ENCODE data around the gene SEC14L2.
A peak's percentile ranks its signal among the peaks of the same experiment; 100 is the strongest.
"Not testable (repeated sequence)": the region's sequence is repeated elsewhere in the genome, so short reads cannot be mapped to it uniquely, and the experiment has no call there.

SEC14L2 gene

DNA sequence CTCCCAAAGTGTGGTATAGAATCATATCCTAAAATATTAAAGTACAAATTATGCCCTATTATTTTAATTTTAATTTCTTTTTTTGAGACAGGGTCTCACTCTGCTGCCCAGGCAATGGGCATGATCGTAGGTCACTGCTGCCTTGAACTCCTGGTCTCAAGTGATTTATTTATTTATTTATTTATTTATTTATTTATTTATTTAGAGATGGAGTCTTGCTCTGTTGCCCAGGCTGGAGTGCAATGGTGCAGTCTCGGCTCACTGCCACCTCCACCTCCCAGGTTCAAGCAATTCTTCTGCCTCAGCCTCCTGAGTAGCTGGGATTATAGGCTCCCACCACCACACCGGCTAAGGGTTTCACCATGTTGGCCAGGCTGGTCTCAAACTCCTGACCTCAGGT, 4.2 kb downstream of the SEC14L2 start:
- FAIRE-seq; DNase-seq (ENCODE audit: extremely low spot score, insufficient read length, low read depth): not testable (repeated sequence)

DNA sequence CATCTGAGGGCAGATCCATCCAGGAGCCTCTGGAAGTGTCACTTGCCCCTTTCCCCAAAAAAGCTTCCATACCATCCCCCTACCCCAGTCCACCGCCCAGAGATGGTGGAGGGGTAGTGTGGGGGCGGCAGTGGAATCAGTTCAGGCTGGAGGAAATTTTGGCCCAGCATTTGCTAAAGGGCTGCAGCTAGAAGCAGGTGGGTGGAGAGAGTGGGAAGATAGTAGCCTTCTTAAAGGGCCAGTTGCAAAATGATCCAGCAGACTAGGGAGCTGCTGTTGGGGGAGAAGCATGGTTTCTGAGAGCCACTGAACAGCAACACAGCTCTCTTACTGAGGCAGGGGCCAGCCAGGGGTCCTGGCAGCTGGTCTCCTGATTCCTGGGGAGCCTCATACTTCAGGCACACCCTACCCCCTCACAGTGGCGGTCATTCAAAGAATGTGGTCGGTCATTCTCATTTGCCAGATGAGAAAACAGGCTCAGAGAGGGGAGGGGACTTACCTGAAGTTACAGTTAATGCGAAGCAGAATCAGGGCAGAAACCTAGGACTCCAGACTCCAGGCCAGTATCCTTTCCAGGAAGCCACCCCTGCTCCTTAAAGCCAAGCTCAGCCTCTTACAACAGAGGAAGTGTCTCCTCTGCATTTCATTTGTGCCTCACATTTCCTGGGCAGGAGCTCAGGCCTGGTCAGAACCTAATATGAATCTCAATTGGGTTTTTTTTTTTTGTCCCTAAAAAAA, 5.4 kb downstream of the SEC14L2 start:
- no peak for DNase-seq (ENCODE audit: extremely low spot score, insufficient read length, low read depth)
- FAIRE-seq: no peak

DNA sequence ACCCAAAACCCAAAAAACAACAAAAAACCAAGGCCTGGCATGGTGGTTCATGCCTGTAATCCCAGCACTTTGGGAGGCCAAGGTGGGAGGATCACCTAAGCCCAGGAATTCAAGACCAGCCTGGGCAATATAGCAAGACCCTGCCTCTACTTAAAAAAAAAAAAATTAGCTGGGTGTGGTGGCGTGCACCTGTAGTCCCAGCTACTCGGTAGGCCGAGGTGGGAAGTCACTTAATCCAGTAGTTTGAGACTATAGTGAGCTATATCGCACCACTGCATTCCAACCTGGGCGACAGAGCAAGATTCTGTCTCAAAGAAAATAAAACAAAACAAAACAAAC, 5.9 kb downstream of the SEC14L2 start:
- not testable (repeated sequence) for FAIRE-seq; DNase-seq (ENCODE audit: extremely low spot score, insufficient read length, low read depth)

DNA sequence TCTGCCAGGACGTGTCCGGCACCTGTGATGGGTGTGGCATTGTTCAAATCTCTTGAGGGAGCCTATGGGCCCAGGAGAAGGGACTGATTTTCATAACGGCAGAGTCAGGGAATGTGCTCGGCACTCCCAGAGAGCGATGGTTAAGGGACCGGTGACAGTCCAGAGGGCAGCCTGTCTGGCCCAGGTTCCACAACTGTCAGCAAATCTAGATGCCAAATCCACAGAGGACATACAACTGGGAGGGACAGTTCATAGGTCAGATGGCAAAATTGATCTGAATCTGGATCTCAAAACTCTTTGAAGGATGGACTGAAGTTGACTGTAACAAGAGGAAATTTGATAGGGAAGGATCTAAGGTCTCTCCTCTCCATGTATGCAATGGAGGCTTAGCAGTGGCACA, 7.5 kb downstream of the SEC14L2 start:
- FAIRE-seq (no peak), DNase-seq (ENCODE audit: extremely low spot score, insufficient read length, low read depth) (no peak)

DNA sequence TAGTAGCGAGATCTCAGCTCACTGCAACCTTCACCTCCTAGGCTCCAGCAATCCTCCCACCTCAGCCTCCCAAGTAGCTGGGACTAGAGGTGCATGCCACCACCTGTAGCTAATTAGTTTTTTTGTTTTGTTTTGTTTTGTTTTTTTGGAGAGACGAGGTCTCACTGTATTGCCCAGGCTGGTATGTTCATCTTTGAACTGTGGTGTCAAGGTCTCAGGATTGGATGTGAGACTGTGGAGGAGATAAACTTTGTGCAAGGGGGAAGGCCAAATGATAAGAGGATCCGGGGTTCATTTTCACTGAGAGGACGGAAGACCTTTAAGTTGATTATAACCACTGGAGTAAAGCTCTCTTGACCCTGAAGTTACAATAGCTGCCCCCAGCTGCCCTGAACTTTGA, 8.9 kb downstream of the SEC14L2 start:
- no peak for DNase-seq (ENCODE audit: extremely low spot score, insufficient read length, low read depth)
- FAIRE-seq: no peak

DNA sequence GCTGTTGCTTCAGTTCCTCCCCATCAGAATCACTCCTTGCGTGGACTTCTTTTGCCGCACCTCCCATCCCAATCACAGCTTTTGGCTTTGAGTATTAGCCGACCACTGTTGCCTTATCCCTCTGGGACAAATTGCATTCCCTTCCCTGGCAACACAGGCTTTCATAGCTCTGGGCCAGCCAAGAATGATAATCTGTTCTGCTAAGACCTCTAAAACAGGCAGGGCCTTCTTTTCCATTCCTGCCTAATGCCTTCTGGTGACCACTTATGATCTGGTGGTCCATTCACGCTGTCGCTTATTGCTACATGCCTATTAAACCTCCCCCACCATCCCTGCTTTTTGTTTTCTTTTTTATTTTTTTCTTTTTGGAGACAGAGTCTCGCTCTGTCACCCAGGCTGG, 9.6 kb downstream of the SEC14L2 start:
- no peak for FAIRE-seq
- DNase-seq (ENCODE audit: extremely low spot score, insufficient read length, low read depth): no peak

DNA sequence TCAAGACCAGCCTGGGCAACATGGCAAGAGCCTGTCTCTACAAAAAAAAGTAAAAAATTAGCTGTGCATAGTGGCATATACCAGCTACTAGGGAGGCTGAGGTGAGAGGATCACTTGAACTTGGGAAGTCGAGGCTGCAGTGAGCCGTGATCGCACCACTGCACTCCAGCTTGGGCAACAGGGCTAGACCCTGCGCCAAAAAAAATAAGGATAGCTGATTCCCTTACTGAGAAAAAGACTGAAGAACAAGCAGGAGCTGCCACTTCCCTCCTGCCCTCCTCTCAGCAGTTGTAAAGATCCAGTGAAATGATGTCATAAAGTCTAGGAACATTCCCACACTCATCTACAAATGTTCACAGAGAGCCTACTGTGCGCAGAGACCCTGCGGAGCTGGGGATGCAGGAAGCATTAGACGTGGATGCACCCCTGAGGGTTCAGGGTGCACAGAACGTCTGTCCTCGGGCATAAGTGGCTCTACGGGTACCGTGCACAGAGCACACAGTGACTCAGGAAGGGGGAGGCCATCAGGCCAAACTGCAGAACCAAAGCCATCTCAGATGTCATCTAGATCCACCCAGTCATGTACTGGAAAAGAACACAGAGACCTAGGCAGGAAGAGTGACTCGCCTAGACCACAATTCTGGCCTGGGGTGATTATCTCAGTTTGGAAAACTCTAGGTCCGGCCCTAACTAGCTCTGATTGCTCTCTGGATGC, 11.7 kb downstream of the SEC14L2 start:
- FAIRE-seq (no peak), DNase-seq (ENCODE audit: extremely low spot score, insufficient read length, low read depth) (no peak)

DNA sequence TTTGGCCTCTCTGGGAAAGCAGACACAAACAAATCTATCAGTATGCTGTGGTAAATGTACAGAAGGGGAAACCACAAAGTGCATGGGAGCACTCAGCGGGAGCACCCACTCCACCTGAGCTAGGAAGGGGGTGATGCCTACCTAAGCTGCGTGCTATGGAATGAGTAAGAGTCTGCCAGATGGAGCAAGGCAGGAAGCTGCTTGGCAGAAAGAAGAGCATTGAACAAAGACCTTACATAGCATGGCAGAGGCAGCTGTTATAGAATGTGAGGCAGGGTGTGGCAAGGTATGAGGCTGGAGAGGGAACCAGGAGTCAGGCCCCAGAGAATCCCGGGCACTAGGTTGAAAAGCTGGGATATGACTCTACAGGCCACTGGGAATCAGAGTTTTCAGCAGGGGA, 15.0 kb downstream of the SEC14L2 start:
- FAIRE-seq (no peak), DNase-seq (ENCODE audit: extremely low spot score, insufficient read length, low read depth) (no peak)

DNA sequence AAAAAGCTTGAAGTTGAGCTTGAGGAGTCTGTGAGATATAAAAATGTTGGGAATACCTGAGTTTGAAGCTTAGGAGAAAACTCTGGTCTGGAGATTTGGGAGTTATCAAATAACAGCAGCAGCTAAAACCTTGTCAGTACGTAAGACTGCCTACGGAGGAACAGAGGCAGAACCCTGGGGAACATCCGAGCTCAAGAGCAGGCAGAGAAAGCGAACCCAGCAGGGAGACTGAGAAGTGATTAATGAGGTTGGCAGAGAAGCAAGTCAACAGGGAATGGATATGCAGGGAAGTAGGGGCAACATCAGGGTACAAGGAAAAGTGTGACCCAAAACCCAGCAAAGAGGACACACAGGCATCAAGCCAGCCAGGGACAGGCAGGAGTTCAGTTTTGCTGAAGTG, 16.2 kb downstream of the SEC14L2 start:
- FAIRE-seq: no peak
- DNase-seq (ENCODE audit: extremely low spot score, insufficient read length, low read depth): no peak

DNA sequence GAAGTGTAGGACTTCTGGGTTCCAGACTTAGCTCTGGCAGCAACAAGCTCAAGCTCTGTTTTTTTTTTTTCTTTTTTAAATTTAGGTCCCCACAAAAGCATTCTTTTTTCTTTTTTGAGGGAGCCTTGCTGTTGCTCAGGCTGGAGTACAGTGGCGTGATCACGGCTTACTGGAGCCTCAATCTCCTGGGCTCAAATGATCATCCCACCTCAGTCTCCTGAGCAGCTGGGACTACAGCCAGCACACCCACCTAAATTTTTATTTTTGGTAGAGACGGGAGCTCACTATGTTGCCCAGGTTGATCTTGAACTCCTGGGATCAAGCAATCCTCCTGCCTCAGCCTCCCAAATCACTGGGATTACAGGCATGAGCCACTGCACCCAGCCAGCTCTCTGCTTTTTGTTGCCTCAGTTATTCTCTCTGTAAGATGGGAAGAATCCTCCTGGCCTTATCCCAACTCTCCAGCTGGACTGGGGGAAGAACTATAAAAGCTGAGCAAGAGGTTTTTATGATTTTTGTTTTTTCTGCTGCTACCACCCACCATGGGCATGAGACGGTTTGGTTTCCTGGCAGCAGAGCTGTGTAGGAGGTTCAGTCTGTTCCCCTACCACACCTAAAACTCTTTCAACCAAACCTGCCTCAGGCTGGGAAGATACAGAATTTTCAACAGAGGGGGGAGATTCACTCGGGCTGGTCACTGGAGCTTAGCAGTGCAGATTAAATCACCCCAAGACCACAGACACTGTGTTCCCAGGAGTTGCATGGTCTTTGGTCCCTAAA, 17.1 kb downstream of the SEC14L2 start:
- FAIRE-seq (no peak), DNase-seq (ENCODE audit: extremely low spot score, insufficient read length, low read depth) (no peak)

DNA sequence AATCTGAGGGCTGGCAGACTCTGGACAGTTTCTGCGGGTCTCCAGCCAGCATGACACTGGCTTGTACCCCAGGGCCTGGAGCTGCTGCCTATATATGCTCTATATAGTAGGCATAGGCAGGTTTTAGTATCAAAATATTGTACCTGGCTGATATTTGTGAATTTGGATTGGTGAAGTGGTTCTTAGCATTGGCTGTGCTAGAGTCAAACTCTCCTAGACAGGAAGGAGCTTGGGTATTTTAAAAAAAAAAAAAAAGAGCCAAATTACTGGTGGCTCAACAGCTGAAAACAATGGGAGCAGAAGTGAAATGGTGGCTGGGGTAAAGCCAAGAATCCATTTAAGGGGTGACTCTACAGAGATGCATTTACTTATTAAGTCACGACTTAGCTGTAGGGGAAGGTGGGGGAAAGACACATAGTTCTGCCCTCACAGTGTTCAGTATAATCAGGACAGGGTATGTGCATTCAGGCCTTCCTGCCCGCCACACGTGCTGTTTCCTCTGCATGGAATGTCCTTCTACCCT, 17.8 kb downstream of the SEC14L2 start:
- FAIRE-seq: no peak
- DNase-seq (ENCODE audit: extremely low spot score, insufficient read length, low read depth): no peak

DNA sequence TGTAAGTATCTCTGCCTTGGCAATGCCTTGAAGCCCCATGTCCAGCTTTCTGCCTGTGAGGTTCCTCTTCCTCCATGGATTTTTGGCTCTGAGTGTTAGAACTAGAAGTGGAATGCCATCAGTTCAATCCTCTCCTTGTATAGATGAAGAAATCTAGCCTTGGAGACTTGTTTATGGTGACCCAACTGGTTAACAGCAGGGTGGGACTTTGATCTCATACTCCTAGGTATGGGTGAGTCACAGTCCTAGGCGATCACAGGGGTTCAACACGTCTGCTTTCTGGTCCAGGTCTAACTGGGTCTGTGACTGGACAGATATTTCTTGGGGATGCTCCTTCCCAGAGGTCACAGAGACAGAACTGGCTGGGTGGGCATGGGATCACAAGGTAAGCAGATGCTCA, 19.6 kb downstream of the SEC14L2 start:
- DNase-seq (ENCODE audit: extremely low spot score, insufficient read length, low read depth): no peak
- no peak for FAIRE-seq

DNA sequence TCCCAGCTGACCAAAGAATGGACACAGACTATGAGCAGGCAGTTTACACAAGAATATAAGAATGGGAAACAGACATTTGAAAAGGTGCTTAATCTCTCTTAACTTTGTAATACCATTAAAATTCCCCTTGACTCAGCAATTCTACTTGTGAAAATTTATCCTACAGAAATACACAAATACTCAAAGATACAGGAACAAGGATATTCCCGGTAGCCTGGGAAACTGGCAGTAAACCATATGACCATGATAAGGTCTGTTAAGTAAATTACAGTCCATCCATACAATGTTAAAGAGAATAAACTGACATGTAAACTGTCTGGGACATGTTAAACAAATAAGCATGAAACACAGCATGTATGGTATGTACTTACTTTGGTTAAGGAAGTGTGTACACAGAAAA, 20.0 kb downstream of the SEC14L2 start:
- DNase-seq (ENCODE audit: extremely low spot score, insufficient read length, low read depth) (no peak), FAIRE-seq (no peak)

DNA sequence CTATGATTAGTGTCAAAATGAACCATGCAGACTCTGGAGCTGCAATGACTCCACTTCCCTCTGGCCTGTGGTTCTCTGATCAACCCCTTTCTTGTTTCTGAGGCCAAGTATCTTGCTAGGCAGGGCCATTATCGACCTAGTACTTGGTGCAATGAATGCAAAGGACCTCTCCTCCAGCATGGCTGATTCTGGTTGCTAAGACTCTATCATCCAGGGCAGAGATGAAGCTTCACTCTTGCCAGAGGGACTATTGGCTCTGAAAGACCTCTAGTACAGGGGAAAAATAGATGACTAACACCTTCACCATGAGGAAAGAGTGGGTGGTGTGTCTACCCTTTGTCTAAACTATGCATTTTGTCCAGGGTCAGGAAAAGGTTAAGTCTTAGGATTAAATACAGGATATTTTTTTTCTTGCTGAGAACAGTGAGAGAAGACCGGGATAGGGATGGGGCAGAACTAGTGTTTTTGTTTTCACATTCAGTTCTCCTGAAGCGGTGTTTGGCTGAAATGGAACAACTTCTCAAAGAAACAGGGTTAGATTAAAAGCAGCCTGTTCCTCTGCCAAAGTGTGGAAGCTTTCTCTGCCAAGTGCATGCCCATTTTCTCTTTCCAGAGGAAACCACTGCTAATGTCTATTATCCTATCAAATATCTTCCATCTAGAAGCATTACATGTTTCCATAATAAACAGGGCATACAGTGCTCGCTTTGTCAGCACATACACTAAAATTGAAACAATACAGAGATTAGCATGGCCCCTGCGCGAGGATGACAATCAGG, 23.7 kb downstream of the SEC14L2 start:
- DNase-seq (ENCODE audit: extremely low spot score, insufficient read length, low read depth) (no peak), FAIRE-seq (no peak)

DNA sequence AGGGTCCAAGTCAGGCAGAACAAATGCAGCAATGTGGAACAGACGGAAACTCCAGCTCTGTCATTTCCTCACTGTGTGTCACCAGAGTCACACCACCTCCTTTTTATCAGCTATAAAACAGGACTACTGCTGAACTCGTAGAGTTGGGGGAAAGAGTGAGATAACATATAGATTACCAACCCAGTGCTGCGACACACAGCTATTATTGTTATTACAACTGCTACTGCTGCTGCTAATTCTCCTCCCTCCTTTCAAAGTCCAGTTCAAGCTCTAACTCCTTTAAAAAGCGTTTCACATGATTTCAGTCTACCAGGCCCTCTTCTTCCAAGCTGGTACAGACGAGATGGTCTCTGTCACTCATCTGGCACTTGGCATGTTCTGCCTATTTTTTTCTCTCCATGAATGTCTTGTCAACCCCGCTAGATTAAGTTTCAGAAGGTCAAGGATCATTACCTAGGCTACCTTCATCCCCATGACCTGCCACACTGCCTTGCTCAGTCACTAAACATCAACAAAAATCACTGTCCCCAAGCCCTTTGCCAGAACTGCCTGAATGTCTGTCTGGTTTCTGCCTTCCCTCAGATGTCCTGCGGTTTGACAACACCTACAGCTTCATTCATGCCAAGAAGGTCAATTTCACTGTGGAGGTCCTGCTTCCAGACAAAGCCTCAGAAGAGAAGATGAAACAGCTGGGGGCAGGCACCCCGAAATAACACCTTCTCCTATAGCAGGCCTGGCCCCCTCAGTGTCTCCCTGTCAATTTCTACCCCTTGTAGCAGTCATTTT, 25.1 kb downstream of the SEC14L2 start:
- no peak for DNase-seq (ENCODE audit: extremely low spot score, insufficient read length, low read depth)
- no peak for FAIRE-seq

DNA sequence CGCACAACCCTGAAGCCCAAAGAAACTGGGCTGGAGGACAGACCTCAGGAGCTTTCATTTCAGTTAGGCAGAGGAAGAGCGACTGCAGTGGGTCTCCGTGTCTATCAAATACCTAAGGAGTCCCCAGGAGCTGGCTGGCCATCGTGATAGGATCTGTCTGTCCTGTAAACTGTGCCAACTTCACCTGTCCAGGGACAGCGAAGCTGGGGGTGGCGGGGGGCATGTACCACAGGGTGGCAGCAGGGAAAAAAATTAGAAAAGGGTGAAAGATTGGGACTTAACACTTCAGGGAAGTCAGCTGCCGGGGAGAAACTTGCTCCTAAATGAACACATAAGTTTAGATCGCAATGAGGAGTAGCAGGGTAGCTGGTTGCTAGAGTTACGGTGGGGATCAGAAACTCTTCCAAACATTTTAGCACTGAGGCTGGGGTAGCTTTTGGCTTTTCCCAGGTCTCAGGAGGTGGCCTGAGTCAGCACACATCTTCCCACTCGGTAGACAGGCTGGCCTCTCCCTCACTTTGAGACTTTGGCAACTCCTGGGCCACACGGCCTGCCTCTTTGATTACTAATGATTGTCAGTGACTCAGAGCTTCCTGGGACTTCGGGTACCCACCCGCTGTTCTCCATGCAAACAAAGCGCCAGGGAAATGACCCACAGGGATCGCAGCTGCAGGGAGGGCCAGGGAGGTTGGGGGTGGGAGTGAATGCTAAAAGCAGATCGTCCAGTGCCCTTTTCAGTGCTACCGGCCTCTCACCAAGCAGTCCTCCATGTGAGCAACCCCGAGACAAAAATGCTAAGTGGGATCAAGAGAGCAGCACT, 25.9 kb downstream of the SEC14L2 start:
- DNase-seq (ENCODE audit: extremely low spot score, insufficient read length, low read depth) (no peak), FAIRE-seq (no peak)

DNA sequence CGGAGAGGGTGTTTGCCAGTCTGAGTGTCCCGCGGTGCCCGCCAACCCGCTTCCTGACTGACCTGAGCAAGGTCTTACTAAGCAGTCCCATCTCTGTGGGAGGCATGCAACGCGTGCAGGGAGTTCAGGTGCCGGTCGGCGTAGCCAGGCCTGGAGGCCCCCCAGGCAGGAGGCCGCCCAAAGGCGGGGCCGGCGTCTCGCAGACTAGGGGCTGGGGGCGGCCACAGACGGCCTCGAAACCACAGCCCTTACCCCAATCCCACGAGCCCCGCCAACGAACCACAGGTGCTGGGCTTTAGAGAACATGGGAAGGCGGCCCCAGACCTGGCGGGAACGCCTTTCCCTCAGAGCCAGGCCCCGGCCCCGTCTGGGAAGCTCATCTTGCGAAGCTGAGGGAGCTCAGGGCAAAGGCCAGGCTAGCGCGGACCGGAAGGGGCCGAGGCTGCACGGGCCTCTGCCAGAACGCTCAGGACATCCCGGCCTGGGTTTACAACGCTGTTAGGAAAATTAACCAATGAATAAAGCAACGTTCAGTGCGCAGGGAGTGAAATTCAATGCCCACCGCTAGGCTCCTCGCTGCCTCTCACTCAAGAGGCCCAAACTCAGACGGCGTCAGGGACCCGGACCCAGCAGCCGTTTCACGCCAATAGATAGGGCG, 26.6 kb downstream of the SEC14L2 start:
- DNase-seq (ENCODE audit: extremely low spot score, insufficient read length, low read depth) (no peak), FAIRE-seq (no peak)

DNA sequence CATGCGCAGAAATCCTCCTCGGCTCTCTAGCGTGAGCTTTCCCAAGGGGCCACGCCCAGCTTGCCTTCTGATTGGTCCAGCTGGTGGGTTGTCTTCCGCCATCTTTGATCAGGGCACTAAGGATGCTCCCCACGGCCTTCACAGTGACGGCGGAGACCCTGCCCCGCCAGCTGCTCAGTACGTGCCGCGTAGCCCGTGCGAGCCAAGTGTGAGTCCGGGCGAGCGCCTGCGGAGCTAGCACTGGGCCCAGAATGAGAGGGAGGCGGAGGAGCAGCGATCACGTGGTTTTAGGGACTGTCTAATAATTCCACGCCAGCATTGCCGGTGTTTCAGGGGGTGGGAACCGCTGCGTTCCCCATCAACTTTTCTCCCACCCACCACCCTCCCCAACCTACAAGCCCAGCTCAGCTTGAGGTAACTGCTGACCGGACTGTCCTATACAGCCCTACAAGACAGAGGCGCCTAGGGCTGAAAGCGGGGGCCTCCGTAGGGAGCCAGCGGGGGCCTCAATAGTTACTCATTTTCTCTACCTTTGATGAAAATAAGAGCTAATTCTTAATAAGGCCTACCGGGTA, 27.2 kb downstream of the SEC14L2 start:
- FAIRE-seq: peak; percentile 99
- peak; percentile 95 for DNase-seq (ENCODE audit: extremely low spot score, insufficient read length, low read depth)
